Epithelial cell of prostate (primary cell): Measurements from ENCODE around the gene CYP2D6.

Experiments
- DNase-seq: peaks from one replicate; pipeline ENCODE4 v3.0.0-alpha.2; 2011; ENCODE audit warnings: low read depth, low spot score
- H3K27ac ChIP-seq: fragments of 450-650 bp; 2 replicates; pipeline ENCODE4 v1.5.1; 2017; ENCODE audit warnings: mild to moderate bottlenecking

The CYP2D6 gene

DNA sequence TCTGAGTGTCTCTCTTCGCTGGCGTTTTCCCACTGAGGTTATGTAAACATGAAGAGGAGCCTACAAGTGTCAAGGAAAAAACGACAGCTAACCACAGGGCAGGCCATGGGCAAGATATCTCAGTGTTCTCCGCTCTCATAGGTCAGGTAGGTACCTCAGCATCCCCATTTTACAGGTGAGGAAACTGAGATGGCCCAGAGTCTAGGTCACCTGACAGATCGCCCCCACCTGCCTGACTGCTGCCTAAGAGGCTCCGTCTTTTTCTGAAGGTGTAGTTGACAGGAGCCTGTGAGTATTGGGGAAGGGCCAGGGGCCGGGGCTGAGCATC is 39.2 kb downstream of the CYP2D6 start:
- DNase-seq = no peak
- no peak overlapping the region for H3K27ac ChIP-seq

DNA sequence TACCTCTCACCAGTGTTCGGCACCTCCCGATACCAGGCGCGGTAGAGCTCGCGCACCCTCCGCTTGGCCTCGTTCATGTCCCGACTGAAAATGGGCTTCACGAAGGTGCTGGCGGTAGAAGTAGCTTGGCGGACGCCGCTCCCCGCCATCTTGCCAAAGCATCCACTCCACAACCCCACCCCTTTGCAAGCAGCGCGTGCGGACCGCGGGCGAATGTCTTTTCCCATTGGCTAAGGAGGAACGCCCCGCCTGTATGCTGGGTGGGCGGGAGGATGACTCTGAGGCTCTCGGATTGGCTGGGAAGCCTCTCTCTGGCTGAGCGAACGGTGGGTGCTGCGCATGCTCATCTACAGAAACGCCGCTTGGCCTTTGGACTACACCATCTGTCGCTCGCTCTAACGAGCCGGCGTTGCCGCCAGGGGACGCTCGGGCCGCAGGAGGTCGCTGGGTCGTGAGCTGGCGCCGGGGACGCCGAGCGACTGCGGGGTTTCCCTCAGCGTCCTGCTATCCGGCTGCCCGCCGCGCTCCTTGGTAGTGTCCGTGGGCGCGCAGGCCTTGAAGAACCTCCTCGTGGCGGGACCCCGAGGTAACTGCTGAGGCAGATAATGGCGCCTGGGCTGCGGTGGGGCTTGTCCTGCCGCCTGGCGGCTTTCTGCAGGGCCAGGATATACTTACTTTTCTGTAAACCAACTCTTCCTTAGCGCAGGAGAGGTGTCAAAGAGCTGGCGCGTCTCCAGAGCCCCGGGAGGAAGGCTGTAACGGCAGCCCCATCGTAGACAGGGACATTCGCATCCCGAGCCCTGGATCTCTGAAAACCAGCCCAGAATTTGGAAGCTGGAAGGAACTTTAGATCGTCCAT is 39.8 kb downstream of the CYP2D6 start, which contains the start of gene NDUFA6:
TSS of gene NDUFA6 (minus strand) at position 177 of the 859 bp plus-strand sequence. CDS start at position 149, 28 bp downstream.
- DNase-seq = peak; percentile 95
- peak within 1 kb of the TSS; percentile 78 for H3K27ac ChIP-seq

- no peak for DNase-seq
- no peak overlapping the region for H3K27ac ChIP-seq
Measured at GRCh38 chr22:42086051-42086450, 44.6 kb downstream of the CYP2D6 start.

DNA sequence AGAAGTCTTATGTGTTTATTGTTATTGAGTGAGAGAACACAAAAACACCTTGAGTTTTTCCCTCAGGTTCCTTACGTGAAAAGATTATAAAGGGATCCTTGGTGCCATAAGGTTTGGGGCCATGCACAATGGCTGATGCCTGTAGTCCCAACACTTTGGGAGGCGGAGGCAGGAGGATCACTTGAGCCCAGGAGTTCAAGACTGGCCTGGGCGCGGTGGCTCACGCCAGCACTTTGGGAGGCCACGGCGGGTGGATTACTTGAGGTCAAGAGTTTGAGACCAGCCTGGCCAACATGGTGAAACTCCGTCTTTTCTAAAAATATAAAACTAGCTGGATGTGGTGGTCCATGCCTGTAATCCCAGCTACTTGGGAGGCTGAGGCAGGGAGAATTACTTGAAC is 45.7 kb downstream of the CYP2D6 start:
- H3K27ac ChIP-seq = no peak overlapping the region
- no peak for DNase-seq

DNA sequence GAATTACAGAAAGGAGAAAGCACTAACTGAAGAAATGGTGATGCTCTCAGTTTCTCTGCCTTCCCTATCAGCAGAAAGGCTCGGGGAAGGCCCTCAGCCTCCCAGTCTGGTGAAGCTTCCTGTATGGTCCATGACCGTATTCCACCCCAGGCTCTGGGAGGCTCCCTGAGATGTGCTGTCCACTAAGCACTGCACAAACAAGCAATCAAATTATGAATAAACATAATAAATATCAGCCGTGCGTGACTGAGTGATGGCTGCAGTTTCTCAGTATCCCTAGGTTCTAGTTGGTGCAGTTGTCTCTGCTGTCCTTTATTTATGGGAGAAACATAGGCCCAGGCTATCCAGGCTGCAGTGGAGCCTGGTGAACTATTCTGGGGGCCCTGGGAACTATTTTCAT is 47.5 kb downstream of the CYP2D6 start:
- no peak for DNase-seq

DNA sequence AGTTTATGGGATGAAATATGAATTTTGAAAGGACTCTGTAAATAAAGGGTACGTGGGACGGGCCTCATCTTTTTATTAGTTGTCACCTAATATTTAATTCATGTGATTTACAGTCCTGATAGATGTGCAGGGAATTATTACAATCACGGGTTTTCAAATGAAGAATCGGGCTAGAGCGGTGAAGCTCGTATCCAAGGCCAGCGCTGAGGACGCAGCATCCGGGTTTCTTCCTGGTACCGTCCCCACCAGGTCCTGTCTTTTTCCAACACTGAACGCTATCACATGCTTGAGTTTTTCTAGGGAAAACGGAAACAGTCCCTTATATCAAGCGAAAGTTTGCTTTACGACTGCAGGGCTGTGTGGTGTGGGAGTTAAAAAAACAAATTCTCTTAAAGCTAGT is 50.3 kb downstream of the CYP2D6 start:
- peak overlapping the region; percentile 85 for H3K27ac ChIP-seq
- DNase-seq = no peak

More for the DNA sequence above, 47.5 kb downstream of the CYP2D6 start:
- no peak overlapping the region for H3K27ac ChIP-seq

GRCh38 chr22:42079319-42080251 is 51.0 kb downstream of the CYP2D6 start, which contains the start of gene SMDT1:
TSS of gene SMDT1 (plus strand) at chr22:42079700. CDS start at chr22:42079769, 69 bp downstream.
- peak within 1 kb of the TSS; percentile 85 for H3K27ac ChIP-seq
- peak; percentile 92 for DNase-seq

GRCh38 chr22:42078469-42079318 is 51.9 kb downstream of the CYP2D6 start:
- peak overlapping the region; percentile 85 for H3K27ac ChIP-seq
- DNase-seq = no peak

DNA sequence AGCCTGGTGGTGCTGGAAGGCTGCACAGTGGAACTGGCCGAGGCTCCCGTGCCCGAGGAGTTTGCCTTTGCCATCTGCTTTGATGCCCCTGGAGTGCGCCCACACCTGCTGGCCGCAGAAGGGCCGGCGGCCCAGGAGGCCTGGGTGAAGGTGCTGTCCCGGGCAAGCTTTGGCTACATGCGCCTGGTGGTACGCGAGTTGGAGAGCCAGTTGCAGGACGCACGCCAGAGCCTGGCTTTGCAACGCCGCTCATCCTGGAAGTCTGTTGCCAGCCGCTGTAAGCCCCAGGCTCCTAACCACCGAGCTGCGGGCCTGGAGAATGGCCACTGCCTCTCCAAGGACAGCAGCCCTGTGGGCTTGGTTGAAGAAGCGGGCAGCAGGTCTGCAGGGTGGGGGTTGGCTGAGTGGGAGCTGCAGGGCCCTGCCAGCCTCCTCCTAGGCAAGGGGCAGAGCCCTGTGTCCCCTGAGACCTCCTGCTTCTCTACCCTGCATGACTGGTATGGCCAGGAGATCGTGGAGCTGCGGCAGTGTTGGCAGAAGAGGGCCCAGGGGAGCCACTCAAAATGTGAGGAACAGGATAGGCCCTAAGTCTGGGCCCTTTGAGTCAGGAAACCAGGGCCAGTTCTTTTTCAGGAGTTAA is 53.0 kb downstream of the CYP2D6 start:
- DNase-seq = no peak

GRCh38 chr22:42076764-42077485 is 53.7 kb downstream of the CYP2D6 start:
- DNase-seq = no peak
- no peak overlapping the region for H3K27ac ChIP-seq

More for the DNA sequence above, 53.0 kb downstream of the CYP2D6 start:
- H3K27ac ChIP-seq = no peak overlapping the region
